Naive thymus-derived CD8-positive, alpha-beta T cell (primary cell): ENCODE data around the gene CHIT1. TPM values are rescaled to one million over a fixed set of nuclear protein-coding genes. Genes with fewer than 3 reads are reported as not detected.
"Not testable (repeated sequence)": the region's sequence is repeated elsewhere in the genome, so short reads cannot be mapped to it uniquely, and the experiment has no call there.

Experiments used
- ATAC-seq, 2 donors: fragments of 150-1000 bp; cut with Tn5 transposase in 1 of 2; sonication (Bioruptor Pico), chemical (Tn5 transposase) in 1 of 2; 1 replicate in 1 of 2; 2 replicates in 1 of 2; pipeline ENCODE4 v1.10.0; 2021; ENCODE audit warnings: mild to moderate bottlenecking in 2 of 2, moderate library complexity in 2 of 2
- POLR2A ChIA-PET: fragments of 350-600 bp; sonication (Branson Sonifier 250); formaldehyde crosslinking; loops from one replicate; lab custom pipeline; 2021; ENCODE audit warnings: antibody characterized with exemption; lab: Charles Lee
- DNase-seq, 10 donors: peaks; one replicate each; pipeline versions ENCODE4 v3.0.0 to v3.0.0-alpha.2; 2020 to 2022
- H3K27ac Mint-ChIP-seq, 10 donors: one replicate each; pipeline ENCODE4 v1.8.0; 2020 to 2022; ENCODE audit warnings: mild to moderate bottlenecking in 10 of 10, mixed read lengths in 10 of 10, moderate library complexity in 4 of 10, inconsistent platforms in 1 of 10
- H3K27me3 Mint-ChIP-seq, 5 donors: one replicate each; pipeline ENCODE4 v1.8.0; 2021 to 2022; ENCODE audit warnings: mixed read lengths in 5 of 5
- H3K36me3 Mint-ChIP-seq, 3 donors: one replicate each; pipeline ENCODE4 v1.8.0; 2020 to 2022; ENCODE audit warnings: mixed read lengths in 3 of 3, mild to moderate bottlenecking in 2 of 3, inconsistent platforms in 1 of 3
- H3K4me1 Mint-ChIP-seq, 4 donors: one replicate each; pipeline ENCODE4 v1.8.0; 2021 to 2022; ENCODE audit warnings: mixed read lengths in 4 of 4
- H3K4me3 Mint-ChIP-seq, 10 donors: one replicate each; pipeline ENCODE4 v1.8.0; 2020 to 2022; ENCODE audit warnings: mild to moderate bottlenecking in 10 of 10, mixed read lengths in 10 of 10, moderate library complexity in 6 of 10, inconsistent platforms in 1 of 10
- H3K9me3 Mint-ChIP-seq, 9 donors: one replicate each; pipeline ENCODE4 v1.8.0; 2020 to 2022; ENCODE audit warnings: mixed read lengths in 9 of 9, mild to moderate bottlenecking in 3 of 9, inconsistent platforms in 1 of 9, moderate library complexity in 1 of 9
- polyA plus RNA-seq, 3 donors: library from polyadenylated mRNA; unstranded; fragments of 300-500 nt; fragmentation: Illumina TruSeq; gene quantifications; one replicate each; pipeline ENCODE4 v1.2.3, GENCODE V29; 2021
- total RNA-seq, 8 experiments: library from RNA in 2 of 8; stranded (reverse) in 2 of 8; gene quantifications; one replicate each; pipeline ENCODE4 v1.2.3 and lab custom pipeline; 2021 to 2026

CHIT1 gene
- total and polyA plus RNA-seq, 5 experiments from 2014 or later, result 0.05 to 2.5 (median 0.75) TPM; not detected in 2

DNA sequence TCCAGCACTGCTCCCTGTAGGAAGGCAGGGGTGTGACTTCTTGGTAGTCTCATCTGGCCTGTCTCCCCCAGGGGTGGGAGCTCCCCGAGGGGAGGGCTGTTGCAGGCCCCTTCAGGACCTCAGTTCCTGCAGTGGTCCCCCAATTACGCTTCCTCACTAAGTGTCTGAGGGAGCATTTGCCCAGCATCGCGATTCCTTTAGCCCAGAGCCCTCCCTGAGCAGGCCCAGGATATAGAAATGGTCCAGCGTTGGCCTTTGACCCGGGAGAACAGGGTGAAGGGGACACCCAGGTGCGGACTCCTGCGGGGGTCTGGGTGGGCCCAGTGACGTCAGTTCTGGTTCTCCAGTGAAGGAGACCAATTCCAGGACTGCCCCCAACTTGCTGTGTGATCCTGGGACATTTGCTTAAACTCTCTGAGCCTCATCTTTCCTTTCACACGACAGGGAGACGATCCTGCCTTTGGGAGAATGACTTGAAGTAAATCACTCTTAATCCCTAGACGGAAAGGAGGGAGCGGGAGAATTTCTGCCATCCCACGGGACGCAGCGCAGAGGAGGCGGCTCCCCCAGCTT is 43.2 kb upstream of the CHIT1 start:
- peak overlapping the region in 7 of 10 donors; percentile 70 to 87 (median 78) for H3K4me3 Mint-ChIP-seq
- H3K9me3 Mint-ChIP-seq, result no peaks in the 10 kb centered on the region
- ATAC-seq (no peak), DNase-seq (no peak)
- POLR2A ChIA-PET, result interaction anchor here (1.5 to 25.4 kb wide), 4 partner anchors 16 to 66 kb away, joined by 4 to 730 read pairs (median 133); no protein-coding TSS in a partner anchor
- H3K27me3 Mint-ChIP-seq, result no peaks in the 10 kb centered on the region
- H3K4me1 Mint-ChIP-seq, result peaks cover 11 to 69% (median 53%) of the 10 kb centered on the region in 4 donors
- peak overlapping the region; percentile 75 to 94 (median 92) for H3K27ac Mint-ChIP-seq
- no peaks in the 10 kb centered on the region for H3K36me3 Mint-ChIP-seq

DNA sequence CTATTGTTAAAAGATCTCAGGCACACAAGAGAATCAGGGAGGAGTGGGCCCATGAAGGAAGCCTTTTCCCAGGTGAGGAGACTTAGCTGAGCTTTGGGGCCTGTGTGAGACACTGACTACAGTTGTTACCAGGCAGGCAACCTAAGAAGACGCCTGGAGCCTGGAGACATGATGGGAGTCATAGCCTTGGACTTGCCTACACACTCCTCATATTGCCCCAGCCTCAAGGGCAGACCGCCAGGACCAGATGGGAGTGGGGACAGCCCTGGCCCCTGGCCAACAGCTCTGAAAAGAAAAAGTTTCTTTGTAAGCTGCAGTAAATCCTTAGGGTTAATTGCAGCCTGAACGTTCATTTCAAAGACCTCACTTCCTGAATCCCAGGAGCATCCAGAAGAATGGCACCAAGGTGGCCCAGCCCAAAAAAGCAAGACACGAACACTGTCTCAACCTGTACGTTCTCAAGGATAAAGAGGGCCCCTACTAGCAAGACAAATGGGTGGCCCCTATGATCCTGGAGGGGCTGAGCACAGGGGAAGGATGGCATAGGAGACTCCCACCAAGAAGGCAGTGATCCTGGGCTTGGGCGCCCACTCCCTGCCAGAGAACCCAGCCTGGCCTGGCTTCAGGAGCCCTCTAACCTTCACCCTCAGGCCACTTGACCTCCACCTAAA is 42.6 kb upstream of the CHIT1 start:
- no peak overlapping the region for H3K4me3 Mint-ChIP-seq
- no peaks in the 10 kb centered on the region for H3K27me3 Mint-ChIP-seq
- ATAC-seq (no peak), DNase-seq (no peak)
- H3K9me3 Mint-ChIP-seq, result no peaks in the 10 kb centered on the region
- no peaks in the 10 kb centered on the region for H3K36me3 Mint-ChIP-seq
- H3K4me1 Mint-ChIP-seq, result peaks cover 14 to 69% (median 53%) of the 10 kb centered on the region in 4 donors
- H3K27ac Mint-ChIP-seq, result peak overlapping the region in 3 of 10 donors; percentile 35 to 38 (median 36)
- POLR2A ChIA-PET, result interaction anchor here (1.5 to 25.4 kb wide), 6 partner anchors 12 to 216 kb away, joined by 4 to 730 read pairs (median 42); no protein-coding TSS in a partner anchor

GRCh38 chr1:203271018-203271743 is 41.7 kb upstream of the CHIT1 start:
- H3K9me3 Mint-ChIP-seq, result no peaks in the 10 kb centered on the region
- H3K36me3 Mint-ChIP-seq, result no peaks in the 10 kb centered on the region
- peak overlapping the region in 1 of 10 donors; percentile 48 for H3K4me3 Mint-ChIP-seq

DNA sequence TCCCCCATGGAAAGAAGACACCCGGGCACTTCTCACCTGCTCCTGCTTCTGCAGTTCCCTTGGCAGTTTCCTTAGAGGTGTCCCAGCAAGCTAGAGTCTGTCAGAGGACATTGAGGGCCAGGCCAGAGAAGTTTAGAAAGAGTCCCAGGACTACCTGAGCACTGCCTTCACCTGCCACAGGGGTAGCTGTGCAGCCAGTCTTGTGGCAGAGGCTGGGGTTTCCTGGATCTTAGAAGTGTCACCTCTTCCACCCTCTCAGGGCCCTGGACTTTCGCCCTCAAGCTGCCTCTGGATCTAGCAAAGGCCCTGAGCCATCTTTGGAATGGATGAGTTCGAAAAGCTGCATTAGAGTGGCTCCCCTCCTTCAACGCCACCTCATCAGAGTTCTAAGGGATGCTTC is 41.0 kb upstream of the CHIT1 start:
- peak overlapping the region in 1 of 10 donors; percentile 48 for H3K4me3 Mint-ChIP-seq
- peaks cover 15 to 61% (median 43%) of the 10 kb centered on the region in 4 donors for H3K4me1 Mint-ChIP-seq
- ATAC-seq (no peak), DNase-seq (no peak)
- H3K27me3 Mint-ChIP-seq, result no peaks in the 10 kb centered on the region
- H3K27ac Mint-ChIP-seq, result peak overlapping the region in 5 of 10 donors; percentile 4 to 90 (median 81)
- POLR2A ChIA-PET, result interaction anchor here (0.5 to 25.4 kb wide), 7 partner anchors 14 to 1111 kb away, joined by 4 to 730 read pairs (median 5); no protein-coding TSS in a partner anchor
- H3K36me3 Mint-ChIP-seq, result no peaks in the 10 kb centered on the region
- no peaks in the 10 kb centered on the region for H3K9me3 Mint-ChIP-seq

More at GRCh38 chr1:203271018-203271743, 41.7 kb upstream of the CHIT1 start:
- H3K4me1 Mint-ChIP-seq, result peaks cover 15 to 62% (median 48%) of the 10 kb centered on the region in 4 donors
- ATAC-seq (peak; percentile 63 to 76), DNase-seq (peak; percentile 42 to 87 (median 71))
- H3K27ac Mint-ChIP-seq, result peak overlapping the region in 8 of 10 donors; percentile 72 to 92 (median 79)
- POLR2A ChIA-PET, result interaction anchor here (0.5 to 25.4 kb wide), 7 partner anchors 13 to 1111 kb away, joined by 4 to 730 read pairs (median 5); no protein-coding TSS in a partner anchor
- H3K27me3 Mint-ChIP-seq, result no peaks in the 10 kb centered on the region

DNA sequence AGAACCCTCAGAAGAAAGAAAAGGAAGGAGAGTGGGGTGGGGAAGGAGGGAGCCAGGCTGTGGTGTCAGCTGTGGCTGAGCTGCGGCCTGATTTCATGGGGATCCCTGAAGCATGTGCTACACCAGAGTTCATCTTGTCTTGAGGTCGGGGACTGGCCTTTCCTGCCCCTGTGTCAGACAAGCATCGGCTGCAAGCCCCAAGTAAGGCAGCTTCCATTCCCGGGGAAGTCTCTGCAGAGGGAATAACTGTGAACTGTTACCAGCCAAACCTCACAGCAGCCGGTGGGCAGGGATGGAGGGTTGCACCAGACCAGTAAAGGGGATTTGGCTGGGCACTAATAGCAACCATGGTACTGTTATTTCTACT is 40.2 kb upstream of the CHIT1 start:
- Mint-ChIP-seq H3K4me1 (peaks cover 15 to 53% (median 38%) of the 10 kb centered on the region in 4 donors), H3K36me3 (no peaks in the 10 kb centered on the region), H3K4me3 (no peak overlapping the region), H3K27ac (peak overlapping the region in 1 of 10 donors; percentile 8), H3K9me3 (no peaks in the 10 kb centered on the region), H3K27me3 (no peaks in the 10 kb centered on the region)
- POLR2A ChIA-PET, result interaction anchor here (0.9 to 25.4 kb wide), 8 partner anchors 12 to 219 kb away, joined by 3 to 730 read pairs (median 12); no protein-coding TSS in a partner anchor
- no peak for ATAC-seq
- DNase-seq, result no peak

DNA sequence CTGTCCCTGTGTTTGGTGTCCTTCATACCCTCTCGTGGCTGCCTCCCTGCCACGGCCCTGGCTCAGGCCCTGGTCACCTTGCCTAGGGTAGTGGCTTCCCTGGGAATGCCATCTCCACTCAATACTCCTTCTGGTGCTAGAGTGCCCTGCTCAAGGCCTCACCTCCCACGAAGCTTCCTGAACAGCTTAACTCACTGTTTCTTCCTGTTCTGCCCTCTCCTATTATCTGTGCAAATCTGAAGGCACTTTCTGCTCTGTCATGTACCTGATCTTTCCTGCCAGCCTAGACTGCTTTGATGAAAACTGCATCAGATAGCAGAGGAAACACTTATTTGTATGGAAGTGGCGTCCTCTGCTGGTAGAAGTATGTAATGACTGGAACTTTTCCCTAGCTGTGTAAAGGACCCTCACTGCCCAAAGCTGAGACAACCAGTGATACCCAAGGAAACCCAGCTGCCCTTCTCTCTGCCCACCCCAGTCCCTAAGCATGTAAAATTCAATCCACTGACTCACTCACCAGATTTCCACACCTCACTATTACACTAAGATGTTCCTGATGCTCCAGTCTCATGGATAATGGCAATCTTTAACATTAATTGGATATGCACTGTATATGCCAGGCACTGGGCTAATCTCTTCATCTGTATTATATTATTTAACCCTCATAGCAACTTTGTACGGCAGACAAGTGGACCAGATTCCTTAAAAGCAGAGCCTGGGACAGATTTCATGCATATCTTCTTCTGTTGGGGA is 39.6 kb upstream of the CHIT1 start:
- H3K4me1 Mint-ChIP-seq, result peaks cover 15 to 47% (median 35%) of the 10 kb centered on the region in 4 donors
- ATAC-seq, result peak; percentile 44 to 63
- no peaks in the 10 kb centered on the region for H3K36me3 Mint-ChIP-seq
- H3K4me3 Mint-ChIP-seq, result no peak overlapping the region
- H3K9me3 Mint-ChIP-seq, result no peaks in the 10 kb centered on the region
- DNase-seq, result peak in 7 of 10 donors; percentile 52 to 83 (median 74)
- POLR2A ChIA-PET, result interaction anchor here (0.5 to 25.4 kb wide), 9 partner anchors 8 to 219 kb away, joined by 3 to 730 read pairs (median 11); no protein-coding TSS in a partner anchor
- no peak overlapping the region for H3K27ac Mint-ChIP-seq
- no peaks in the 10 kb centered on the region for H3K27me3 Mint-ChIP-seq

GRCh38 chr1:203267912-203268311 is 38.4 kb upstream of the CHIT1 start:
- Mint-ChIP-seq H3K9me3 (no peaks in the 10 kb centered on the region), H3K27ac (peak overlapping the region; percentile 78 to 95 (median 93)), H3K36me3 (no peaks in the 10 kb centered on the region), H3K4me1 (peaks cover 12 to 36% (median 24%) of the 10 kb centered on the region in 4 donors), H3K4me3 (peak overlapping the region; percentile 82 to 94 (median 90)), H3K27me3 (no peaks in the 10 kb centered on the region)
- DNase-seq, result no peak
- no peak for ATAC-seq
- POLR2A ChIA-PET, result interaction anchor here (0.7 to 25.4 kb wide), 13 partner anchors 10 to 434 kb away, joined by 3 to 730 read pairs (median 4); no protein-coding TSS in a partner anchor

- Mint-ChIP-seq H3K4me1 (peaks cover 12 to 35% (median 23%) of the 10 kb centered on the region in 4 donors), H3K27me3 (no peaks in the 10 kb centered on the region), H3K4me3 (peak overlapping the region; percentile 82 to 94 (median 90)), H3K27ac (peak overlapping the region; percentile 78 to 95 (median 93)), H3K36me3 (no peaks in the 10 kb centered on the region), H3K9me3 (no peaks in the 10 kb centered on the region)
- POLR2A ChIA-PET, result interaction anchor here (0.7 to 25.4 kb wide), 11 partner anchors 10 to 435 kb away, joined by 3 to 730 read pairs (median 4); no protein-coding TSS in a partner anchor
- peak; percentile 52 to 93 (median 82) for DNase-seq
- ATAC-seq, result peak; percentile 58 to 69
Observed at GRCh38 chr1:203267347-203267846, 37.9 kb upstream of the CHIT1 start.

DNA sequence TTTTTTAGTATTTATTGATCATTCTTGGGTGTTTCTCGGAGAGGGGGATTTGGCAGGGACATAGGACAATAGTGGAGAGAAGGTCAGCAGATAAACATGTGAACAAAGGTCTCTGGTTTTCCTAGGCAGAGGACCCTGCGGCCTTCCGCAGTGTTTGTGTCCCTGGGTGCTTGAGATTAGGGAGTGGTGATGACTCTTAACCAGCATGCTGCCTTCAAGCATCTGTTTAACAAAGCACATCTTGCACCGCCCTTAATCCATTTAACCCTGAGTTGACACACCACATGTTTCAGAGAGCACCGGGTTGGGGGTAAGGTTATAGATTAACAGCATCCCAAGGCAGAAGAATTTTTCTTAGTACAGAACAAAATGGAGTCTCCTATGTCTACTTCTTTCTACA is 36.7 kb upstream of the CHIT1 start:
- H3K27ac Mint-ChIP-seq, H3K4me3 Mint-ChIP-seq, ATAC-seq, H3K36me3 Mint-ChIP-seq, H3K27me3 Mint-ChIP-seq, DNase-seq, H3K9me3 Mint-ChIP-seq: not testable (repeated sequence)
- POLR2A ChIA-PET, result interaction anchor here (0.7 kb wide), 1 partner anchor 174 kb away, joined by 3 read pairs; no protein-coding TSS in a partner anchor
- peaks cover 12 to 29% (median 19%) of the 10 kb centered on the region in 4 donors for H3K4me1 Mint-ChIP-seq

- DNase-seq, result no peak
- H3K4me3 Mint-ChIP-seq, result no peak overlapping the region
- H3K36me3 Mint-ChIP-seq, result no peaks in the 10 kb centered on the region
- peaks cover 0 to 3% (median 0%) of the 10 kb centered on the region in 5 donors for H3K27me3 Mint-ChIP-seq
- no peak for ATAC-seq
- POLR2A ChIA-PET, result interaction anchor here (0.7 kb wide), 1 partner anchor 175 kb away, joined by 3 read pairs; no protein-coding TSS in a partner anchor
- no peaks in the 10 kb centered on the region for H3K9me3 Mint-ChIP-seq
- no peak overlapping the region for H3K27ac Mint-ChIP-seq
- peaks cover 9 to 24% (median 13%) of the 10 kb centered on the region in 4 donors for H3K4me1 Mint-ChIP-seq
Observed at GRCh38 chr1:203265541-203265940, 36.1 kb upstream of the CHIT1 start.

- Mint-ChIP-seq H3K27me3 (peaks cover 0 to 3% (median 0%) of the 10 kb centered on the region in 5 donors), H3K4me1 (peaks cover 9 to 17% (median 11%) of the 10 kb centered on the region in 4 donors), H3K27ac (no peak overlapping the region), H3K4me3 (no peak overlapping the region), H3K36me3 (no peaks in the 10 kb centered on the region), H3K9me3 (no peaks in the 10 kb centered on the region)
- POLR2A ChIA-PET, result no interaction called here
- ATAC-seq (no peak), DNase-seq (no peak)
Observed at GRCh38 chr1:203264052-203264501, 34.6 kb upstream of the CHIT1 start.
